GM19239 (cell line): Measurements from ENCODE around the gene TGFBR3.
"Not testable (repeated sequence)": the region's sequence is repeated elsewhere in the genome, so short reads cannot be mapped to it uniquely, and the experiment has no call there.

Experiments
- DNase-seq: peaks from one replicate; pipeline ENCODE4 v3.0.0; 2011; ENCODE audit warnings: low spot score; ENCODE audit not compliant: insufficient read length
- FAIRE-seq: peaks from 2 replicates; lab custom pipeline; 2011; peaks lifted over from hg19 to GRCh38; lab: Jason Lieb, UNC

Gene TGFBR3

GRCh38 chr1:91852011-91852410, 33.9 kb downstream of the TGFBR3 start:
- DNase-seq, FAIRE-seq: not testable (repeated sequence)

- no peak for DNase-seq
- no peak for FAIRE-seq
Measured at GRCh38 chr1:91851130-91852010, 34.6 kb downstream of the TGFBR3 start.

GRCh38 chr1:91850708-91851107, 35.2 kb downstream of the TGFBR3 start:
- DNase-seq (no peak), FAIRE-seq (no peak)

DNA sequence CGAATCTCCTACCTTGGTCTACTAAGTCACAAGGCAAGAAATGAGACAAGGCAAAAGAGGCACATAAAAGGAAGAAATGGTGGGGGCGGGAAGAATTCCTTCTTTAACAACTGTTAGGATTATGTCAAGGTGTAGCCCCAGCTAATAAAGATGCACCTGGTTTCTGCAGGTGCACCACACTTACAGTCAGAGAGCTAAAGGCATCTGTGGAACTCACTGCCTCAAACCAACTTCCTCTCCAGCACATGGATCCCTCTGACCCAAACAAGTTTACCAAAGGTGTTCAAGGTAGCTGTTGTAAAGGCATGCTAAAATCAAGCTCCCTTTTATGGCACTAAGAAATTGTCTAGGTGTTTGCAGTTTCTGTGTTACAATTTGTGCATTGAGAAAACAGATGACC, 38.1 kb downstream of the TGFBR3 start:
- DNase-seq (no peak), FAIRE-seq (no peak)

DNA sequence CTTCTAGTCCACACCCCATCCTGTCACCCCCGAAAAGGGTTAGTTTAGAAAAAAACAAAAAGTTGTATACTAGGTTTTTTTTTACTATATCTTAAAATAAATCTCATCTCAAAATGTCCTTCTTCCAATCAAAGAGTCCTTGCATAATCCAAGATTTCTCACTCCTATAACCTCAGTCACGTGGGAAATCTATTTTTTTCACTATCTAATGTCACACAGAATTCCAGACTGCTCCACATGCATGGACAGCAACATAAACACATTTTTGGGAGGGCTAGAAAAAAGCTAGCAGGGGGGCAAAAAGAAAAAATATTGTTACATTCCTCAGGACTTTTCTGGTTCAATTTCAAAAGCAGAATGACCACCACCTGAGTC, 39.3 kb downstream of the TGFBR3 start:
- FAIRE-seq, result no peak
- DNase-seq, result no peak

DNA sequence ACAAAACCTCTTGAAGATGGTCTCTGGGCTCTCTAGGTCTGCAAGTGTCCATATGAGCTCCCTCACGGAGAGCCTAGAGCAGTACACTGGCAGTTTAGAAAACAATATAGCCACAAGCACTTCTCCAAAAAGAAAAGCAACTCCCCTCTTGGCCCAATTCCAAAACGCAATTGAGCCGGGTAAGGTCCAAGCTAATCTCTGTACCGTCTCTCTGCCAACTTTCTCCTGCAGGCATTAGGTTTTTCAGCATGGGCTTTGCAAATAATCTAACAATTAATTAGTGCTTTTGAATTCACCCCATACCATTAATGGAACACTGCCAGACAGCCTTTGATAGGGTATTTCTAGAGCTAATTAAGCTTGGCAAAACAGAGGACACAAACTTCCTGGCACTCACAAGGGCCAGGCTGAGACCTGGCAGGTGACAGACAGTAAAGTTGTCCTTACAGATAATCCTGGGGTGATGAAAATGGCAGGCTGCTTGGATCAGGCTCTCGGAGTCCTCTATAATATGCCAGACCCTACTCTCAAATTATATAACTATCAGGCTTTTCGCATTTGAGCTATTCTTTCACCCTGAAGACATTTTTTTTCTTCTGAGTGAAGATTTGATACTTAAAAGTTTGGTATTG, 39.8 kb downstream of the TGFBR3 start:
- DNase-seq (no peak), FAIRE-seq (no peak)

DNA sequence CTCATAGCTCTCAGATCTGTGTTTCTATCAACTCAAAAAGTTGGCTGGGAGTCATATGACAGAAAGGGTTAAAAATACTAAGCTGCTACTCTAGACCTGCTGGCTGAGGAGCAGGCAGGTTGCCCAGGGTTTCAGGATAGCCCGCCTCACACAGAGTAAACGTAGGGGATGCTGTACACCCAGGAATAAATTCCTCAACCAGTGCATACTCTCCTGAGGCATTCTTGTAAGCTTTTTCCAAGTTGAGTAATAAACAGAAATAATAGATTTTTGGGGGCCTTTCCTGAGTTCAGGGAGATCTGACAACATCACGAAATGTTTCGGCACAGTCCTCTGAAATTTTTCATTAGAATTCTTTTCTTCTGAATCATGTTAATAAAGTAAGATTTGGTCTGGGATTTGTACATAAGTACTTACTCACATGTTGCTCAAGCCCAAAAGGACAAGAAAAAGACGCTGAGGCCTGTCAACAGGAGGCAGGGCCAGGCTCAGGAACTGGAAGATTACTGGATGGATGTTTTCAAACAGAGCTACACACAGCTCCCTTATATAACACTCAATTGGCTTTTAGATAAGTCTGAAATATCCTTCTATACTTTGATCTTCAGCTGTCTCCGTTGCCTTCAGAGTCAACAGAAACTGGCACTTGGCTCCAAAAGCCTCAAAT, 41.0 kb downstream of the TGFBR3 start:
- FAIRE-seq, result no peak
- no peak for DNase-seq

DNA sequence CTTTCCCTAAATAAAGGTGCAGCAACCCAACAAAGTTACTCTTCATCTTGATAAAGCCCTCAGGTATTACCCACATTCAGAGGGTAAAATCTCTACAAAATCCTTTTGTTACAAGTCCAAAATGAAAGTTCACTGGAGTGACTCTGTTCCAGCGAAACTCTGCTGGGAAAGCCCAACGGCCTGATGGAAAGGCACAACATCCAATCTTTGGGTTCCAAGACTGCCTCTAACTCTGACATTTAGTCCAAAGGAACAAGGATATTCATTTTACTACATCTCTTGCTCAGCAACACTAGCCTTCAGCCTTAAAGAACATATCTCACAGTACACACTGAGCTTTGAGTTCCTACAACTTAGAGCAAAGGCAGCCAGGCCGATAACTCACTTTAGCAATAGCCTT, 42.1 kb downstream of the TGFBR3 start:
- DNase-seq (no peak), FAIRE-seq (no peak)

- FAIRE-seq (no peak), DNase-seq (no peak)
Measured at GRCh38 chr1:91842563-91842962, 43.4 kb downstream of the TGFBR3 start.

DNA sequence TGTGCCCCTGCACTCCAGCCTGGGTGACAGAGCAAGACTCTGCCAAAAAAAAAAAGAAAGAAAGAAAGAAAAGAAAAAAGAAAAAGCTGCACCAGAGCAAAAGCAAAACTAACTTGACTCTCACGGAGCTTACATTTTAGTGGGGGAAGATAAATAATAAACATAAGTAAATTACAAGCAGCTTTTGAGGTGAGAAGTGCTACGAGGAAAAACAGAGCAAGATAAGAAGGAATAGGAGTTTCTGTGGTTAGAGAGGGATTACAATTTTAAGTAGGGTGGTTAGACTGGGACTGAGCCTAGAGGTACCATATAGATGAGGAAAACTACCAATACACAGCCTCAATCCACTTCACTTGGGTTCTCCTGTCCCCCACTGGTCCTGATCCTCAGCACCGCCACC, 43.9 kb downstream of the TGFBR3 start:
- FAIRE-seq (no peak), DNase-seq (no peak)

- DNase-seq, FAIRE-seq: not testable (repeated sequence)
Measured at GRCh38 chr1:91840276-91840675, 45.7 kb downstream of the TGFBR3 start.

DNA sequence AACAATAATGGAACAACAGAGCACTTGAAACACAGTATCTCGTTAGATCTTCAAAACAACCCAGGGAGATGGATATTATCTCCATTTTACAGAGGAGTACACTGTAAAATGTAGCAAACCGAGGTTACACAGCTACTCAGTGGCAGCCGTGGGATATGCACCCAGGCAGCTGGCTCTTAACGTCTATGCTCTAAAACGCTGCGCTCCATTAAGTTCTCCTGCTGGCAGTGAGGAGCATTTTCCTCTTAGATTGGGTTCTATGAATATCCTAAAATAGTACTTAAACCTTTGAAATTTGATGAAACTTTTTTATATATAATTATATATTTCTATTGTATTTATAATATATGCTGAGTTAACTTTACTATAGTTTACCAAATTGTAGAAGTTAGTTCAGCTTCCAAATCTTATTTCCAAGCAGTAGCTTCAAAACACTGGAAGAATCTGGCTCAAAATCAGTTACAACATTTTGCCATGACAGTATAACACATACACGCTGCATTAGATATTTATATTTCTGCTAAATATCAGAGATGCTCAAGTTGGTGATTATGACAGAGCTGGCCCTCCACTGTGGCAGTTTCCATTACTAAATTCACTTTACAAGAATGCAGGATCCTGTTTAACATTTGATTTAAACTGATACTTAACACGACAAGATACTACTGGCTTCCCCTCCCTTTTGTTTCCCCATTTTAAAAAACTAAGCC, 49.5 kb downstream of the TGFBR3 start:
- no peak for DNase-seq
- no peak for FAIRE-seq

GRCh38 chr1:91835087-91835521, 50.8 kb downstream of the TGFBR3 start:
- no peak for FAIRE-seq
- no peak for DNase-seq

DNA sequence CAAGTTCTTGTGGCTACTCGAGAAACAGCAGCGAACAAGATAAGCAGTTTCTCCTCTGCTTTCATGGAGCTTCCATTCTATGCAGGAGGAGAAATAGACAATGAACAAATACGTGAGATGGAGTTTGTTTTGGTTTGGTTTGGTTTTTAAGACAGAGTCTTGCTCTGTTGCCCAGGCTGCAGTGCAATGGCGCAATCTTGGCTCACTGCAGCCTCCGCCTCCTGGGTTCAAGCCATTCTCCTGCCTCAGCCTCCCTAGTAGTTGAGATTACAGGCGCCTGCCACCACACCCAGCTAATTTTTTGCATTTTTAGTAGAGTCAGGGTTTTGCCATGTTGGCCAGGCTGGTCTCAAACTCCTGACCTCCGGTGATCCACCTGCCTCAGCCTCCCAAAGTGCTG, 51.4 kb downstream of the TGFBR3 start:
- not testable (repeated sequence) for FAIRE-seq, DNase-seq

- DNase-seq, result no peak
- no peak for FAIRE-seq
Measured at GRCh38 chr1:91833946-91834345, 52.0 kb downstream of the TGFBR3 start.

- FAIRE-seq (no peak), DNase-seq (no peak)
Measured at GRCh38 chr1:91831132-91831930, 54.6 kb downstream of the TGFBR3 start.

DNA sequence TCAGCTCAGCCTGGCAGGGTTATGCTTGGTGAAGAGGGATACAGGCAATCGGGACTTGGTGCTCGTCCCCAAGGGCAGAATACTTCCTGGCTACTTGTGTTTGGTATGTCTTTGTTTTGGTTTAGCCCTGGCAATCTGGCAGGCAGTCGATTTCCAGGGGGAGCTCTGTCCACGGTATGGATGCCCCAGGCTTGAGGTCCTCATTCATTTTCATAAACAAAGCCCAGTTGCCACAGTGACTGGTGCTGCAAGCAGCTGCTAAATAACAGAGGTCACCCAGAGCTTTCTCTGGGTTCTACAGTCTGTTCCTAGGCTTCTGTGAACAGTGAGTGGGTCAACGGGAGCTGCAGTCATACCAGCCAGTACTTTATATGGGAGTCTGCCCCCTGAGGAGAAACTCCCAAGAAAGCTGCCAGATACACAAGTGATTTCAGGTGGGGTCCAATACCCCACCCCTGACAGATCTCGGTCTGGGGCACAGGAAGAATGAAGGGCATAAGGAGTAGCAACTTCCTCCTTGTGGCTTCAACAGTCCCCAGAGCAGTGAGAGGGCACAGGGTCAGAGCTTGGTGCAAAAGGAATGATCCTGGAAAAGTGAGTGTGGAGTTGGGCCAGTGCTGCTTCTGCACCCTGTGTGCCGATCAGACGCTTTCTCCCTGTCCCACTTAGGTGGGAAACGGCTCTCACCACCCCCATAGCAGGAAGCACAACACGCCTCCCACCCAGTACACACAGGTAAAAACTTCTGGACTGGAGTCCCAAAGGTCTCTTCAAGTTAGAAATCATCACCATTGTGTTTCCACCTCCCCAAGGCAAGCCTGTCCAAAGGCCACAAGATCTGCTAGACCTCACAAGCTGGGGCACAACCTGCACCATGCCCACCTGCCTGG, 55.5 kb downstream of the TGFBR3 start:
- no peak for DNase-seq

DNA sequence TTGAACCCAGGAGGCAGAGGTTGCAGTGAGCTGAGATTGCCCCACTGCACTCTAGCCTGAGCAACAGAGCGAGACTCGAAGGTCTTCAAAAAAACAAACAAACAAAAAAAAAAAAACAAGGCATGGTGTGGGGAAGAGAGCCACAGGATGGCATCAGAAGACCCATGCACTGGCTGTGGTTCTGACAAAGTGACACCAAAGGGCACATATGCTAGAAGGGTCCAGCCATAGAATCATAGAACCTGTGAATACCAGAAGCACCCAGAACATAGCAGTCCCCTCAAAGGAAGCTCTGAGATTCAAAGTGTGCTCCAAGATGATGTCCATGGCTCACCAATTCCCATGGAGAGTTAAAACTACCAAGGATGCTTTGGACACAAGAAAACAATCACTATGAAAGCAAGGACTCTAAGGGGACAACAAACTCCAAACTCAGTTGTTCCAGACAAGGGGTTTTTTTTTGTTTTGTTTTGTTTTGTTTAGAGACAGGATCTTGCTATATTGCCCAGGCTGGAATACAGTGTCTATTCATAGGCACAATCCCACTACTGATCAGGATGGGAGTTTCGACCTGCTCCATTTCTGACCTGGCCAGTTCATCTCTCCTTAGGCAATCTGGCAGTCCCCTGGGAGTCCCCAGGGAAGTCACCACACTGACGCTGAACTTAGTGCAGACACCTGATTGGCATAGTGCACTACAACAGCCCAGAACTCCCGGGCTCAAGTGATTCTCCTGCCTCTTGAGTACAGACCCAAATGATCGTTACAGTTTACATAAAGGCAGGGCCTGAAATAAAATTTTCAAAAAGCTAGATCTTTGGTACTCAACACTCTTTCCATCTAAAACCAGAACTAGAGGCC, 56.4 kb downstream of the TGFBR3 start:
- DNase-seq (no peak), FAIRE-seq (no peak)

More for the DNA sequence above, 55.5 kb downstream of the TGFBR3 start:
- no peak for FAIRE-seq
